ENCODE results near the gene SEMA3E.

- no peak for TF ChIP-seq REST (IDR thresholded peaks at IDR 0.05; ENCODE audit: borderline replicate concordance)
- no peak for TF ChIP-seq CTCF (IDR thresholded peaks at IDR 0.05; ENCODE audit: poor library complexity, severe bottlenecking)
- TF ChIP-seq POLR2AphosphoS5 (IDR thresholded peaks at IDR 0.05), result no peak
- TF ChIP-seq EZH2 (IDR thresholded peaks at IDR 0.05; ENCODE audit: borderline replicate concordance, insufficient read depth, low read length, poor library complexity, severe bottlenecking), result no peak
- TF ChIP-seq MXI1 (conservative IDR thresholded peaks at IDR 0.05; ENCODE audit: poor library complexity, severe bottlenecking), result no peak
- TF ChIP-seq SMC3 (conservative IDR thresholded peaks at IDR 0.05; ENCODE audit: poor library complexity), result no peak
- TF ChIP-seq RAD21 (conservative IDR thresholded peaks at IDR 0.05), result no peak
- no peak for TF ChIP-seq EP300 (conservative IDR thresholded peaks at IDR 0.05; ENCODE audit: poor library complexity, severe bottlenecking)
Observed at GRCh38 chr7:83614112-83614511, 34.8 kb downstream of the SEMA3E start.

Measured in neural cell (in vitro differentiated cells).